ENCODE measurements around the gene PDCD4.
A peak's percentile ranks its signal among the peaks of the same experiment; 100 is the strongest.
"Not testable (repeated sequence)": the region's sequence is repeated elsewhere in the genome, so short reads cannot be mapped to it uniquely, and the experiment has no call there.

The PDCD4 gene

GRCh38 chr10:110861476-110861875 is 10.3 kb upstream of the PDCD4 start:
- DNase-seq (ENCODE audit: low spot score): no peak

GRCh38 chr10:110861930-110862649 is 9.6 kb upstream of the PDCD4 start:
- no peak for DNase-seq (ENCODE audit: low spot score)

GRCh38 chr10:110862961-110863360 is 8.8 kb upstream of the PDCD4 start:
- no peak for DNase-seq (ENCODE audit: low spot score)

- DNase-seq (ENCODE audit: low spot score): no peak
These were observed 8.4 kb upstream of the PDCD4 start for GRCh38 chr10:110863361-110863760.

GRCh38 chr10:110863956-110864355 is 7.8 kb upstream of the PDCD4 start:
- DNase-seq (ENCODE audit: low spot score): no peak

GRCh38 chr10:110864662-110865140 is 7.0 kb upstream of the PDCD4 start:
- no peak for DNase-seq (ENCODE audit: low spot score)

GRCh38 chr10:110865186-110865808 is 6.4 kb upstream of the PDCD4 start:
- DNase-seq (ENCODE audit: low spot score): no peak

- no peak for DNase-seq (ENCODE audit: low spot score)
These were observed 5.8 kb upstream of the PDCD4 start for GRCh38 chr10:110865809-110866482.

GRCh38 chr10:110867011-110867806 is 4.5 kb upstream of the PDCD4 start:
- not testable (repeated sequence) for DNase-seq (ENCODE audit: low spot score)

GRCh38 chr10:110867807-110868465 is 3.8 kb upstream of the PDCD4 start:
- DNase-seq (ENCODE audit: low spot score): no peak

GRCh38 chr10:110868981-110869380 is 2.7 kb upstream of the PDCD4 start:
- no peak for DNase-seq (ENCODE audit: low spot score)

GRCh38 chr10:110870823-110871297 is 868 bp upstream of the PDCD4 start:
- DNase-seq (ENCODE audit: low spot score): no peak

GRCh38 chr10:110872145-110872983 is 636 bp downstream of the PDCD4 start:
- peak; percentile 89 for DNase-seq (ENCODE audit: low spot score)

GRCh38 chr10:110872984-110873923 is 1.5 kb downstream of the PDCD4 start:
- DNase-seq (ENCODE audit: low spot score): peak; percentile 26

- peak; percentile 24 for DNase-seq (ENCODE audit: low spot score)
These were observed 2.2 kb downstream of the PDCD4 start for GRCh38 chr10:110873951-110874350.

GRCh38 chr10:110876000-110876399 is 4.3 kb downstream of the PDCD4 start:
- DNase-seq (ENCODE audit: low spot score): no peak

GRCh38 chr10:110876788-110877187 is 5.1 kb downstream of the PDCD4 start:
- DNase-seq (ENCODE audit: low spot score): no peak

- no peak for DNase-seq (ENCODE audit: low spot score)
These were observed 8.3 kb downstream of the PDCD4 start for GRCh38 chr10:110880012-110880411.

GRCh38 chr10:110881247-110881646 is 9.5 kb downstream of the PDCD4 start:
- no peak for DNase-seq (ENCODE audit: low spot score)

Measured in RKO (cell line).